ENCODE measurements around the gene CFAP20DC. TPM values are rescaled to one million over a fixed set of nuclear protein-coding genes. Genes with fewer than 3 reads are reported as not detected.

CFAP20DC gene
- total and polyA plus RNA-seq, 2 of the 4 experiments (the other 2 are of a cell fraction): 1.2 to 1.6 TPM

- no peak for TF ChIP-seq CEBPB (IDR thresholded peaks at IDR 0.05; ENCODE audit: low read depth, low read length)
- no peak for TF ChIP-seq RCOR1 (IDR thresholded peaks at IDR 0.05; ENCODE audit: insufficient replicate concordance, low read length)
- TF ChIP-seq NFE2L2 (IDR thresholded peaks at IDR 0.05; ENCODE audit: low read depth, low read length): no peak
- no peak for TF ChIP-seq RAD21 (IDR thresholded peaks at IDR 0.05; ENCODE audit: low read length)
- TF ChIP-seq RFX5 (IDR thresholded peaks at IDR 0.05; ENCODE audit: low read depth, low read length): no peak
- no peak for TF ChIP-seq SMC3 (IDR thresholded peaks at IDR 0.05; ENCODE audit: low read depth, low read length)
- TF ChIP-seq MAZ (IDR thresholded peaks at IDR 0.05; ENCODE audit: borderline replicate concordance, low read depth, low read length): no peak
- TF ChIP-seq CTCF (conservative IDR thresholded peaks at IDR 0.05; ENCODE audit: low read depth, low read length): no peak
- H3K36me3 ChIP-seq (ENCODE audit: control insufficient read depth, insufficient read depth, low read length): no peaks in the 10 kb centered on the region
- no peak overlapping the region for H3K18ac ChIP-seq (ENCODE audit: low read depth, low read length)
- no peak overlapping the region for H2AK9ac ChIP-seq (replicated peaks; ENCODE audit: low read depth, low read length, poor library complexity)
- H3K56ac ChIP-seq (ENCODE audit: extremely low read depth, insufficient read depth, low read length): no peak overlapping the region
- 0 out of 2 replicates have a peak, but pooled peaks cover 2% of the 10 kb centered on the region for H3K4me1 ChIP-seq (ENCODE audit: control insufficient read depth, insufficient read depth, low read length)
- no peak overlapping the region for H2BK20ac ChIP-seq (ENCODE audit: low read depth, low read length)
- WGBS, 2 experiments (ENCODE audit: extremely low coverage in 2 of 2, insufficient read length in 1 of 2): no CpG with 5 or more reads among the region's 7 CpGs
- H4K91ac ChIP-seq (ENCODE audit: insufficient read depth, low read depth, low read length): no peak overlapping the region
- no peaks in the 10 kb centered on the region for H3K79me1 ChIP-seq (ENCODE audit: low read depth in 1 of 2, low read length in 2 of 2)
- no peak for DNase-seq
- no peak overlapping the region for H3K23ac ChIP-seq (ENCODE audit: low read depth, low read length)
- no peak overlapping the region for H4K8ac ChIP-seq (ENCODE audit: low read depth in 2 of 2, low read length in 2 of 2)
- H3K4me2 ChIP-seq (ENCODE audit: low read depth, low read length): no peak overlapping the region
- no peaks in the 10 kb centered on the region for H4K20me1 ChIP-seq (ENCODE audit: insufficient read depth, low read length)
- no peaks in the 10 kb centered on the region for H3K9me3 ChIP-seq (ENCODE audit: control insufficient read depth, insufficient read depth, low read length)
- in situ Hi-C loops (cut with MboI; ENCODE audit: low sequenced_read_pairs) (no loop called here), intact Hi-C loops (cut with micrococcal nuclease) (no loop called here), dilution Hi-C loops (cut with HindIII; ENCODE audit: low sequenced_read_pairs, unreplicated experiment) (no loop called here)
- H2BK5ac ChIP-seq (ENCODE audit: low read depth, low read length, poor library complexity, severe bottlenecking): no peak overlapping the region
- H2BK15ac ChIP-seq (ENCODE audit: low read depth, low read length): no peak overlapping the region
- no peak overlapping the region for H3K4me3 ChIP-seq (ENCODE audit: insufficient read depth, low read depth, low read length)
- H3K4ac ChIP-seq (ENCODE audit: low read depth, low read length): no peak overlapping the region
- H3K27ac ChIP-seq (ENCODE audit: insufficient read depth, low read length): no peak overlapping the region
- no peak overlapping the region for H2AFZ ChIP-seq (replicated peaks; ENCODE audit: low read length, poor library complexity)
- H3K9me1 ChIP-seq (ENCODE audit: insufficient read depth, low read length): no peaks in the 10 kb centered on the region
- ChIA-PET POLR2A (ENCODE audit: unreplicated experiment) (no interaction called here), CTCF (no interaction called here)
- H2BK120ac ChIP-seq (ENCODE audit: low read depth, low read length): no peak overlapping the region
- no peak overlapping the region for H3K14ac ChIP-seq (replicated peaks; ENCODE audit: low read depth, low read length)
- BruUV-seq (replicated peaks): no TSS peak
- ATAC-seq (ENCODE audit: low read depth): no peak
- no peak overlapping the region for H4K5ac ChIP-seq (ENCODE audit: low read depth, low read length)
- H2AK5ac ChIP-seq (ENCODE audit: low read depth, low read length): no peak overlapping the region
- H3K9ac ChIP-seq (ENCODE audit: low read depth, low read length): no peak overlapping the region
- peaks cover 10% of the 10 kb centered on the region for H3K27me3 ChIP-seq (ENCODE audit: control insufficient read depth, insufficient read depth, low read length)
Observed at GRCh38 chr3:58725326-58725853, 324.4 kb downstream of the CFAP20DC start.
